Measurements from ENCODE around the gene NRXN3.

GRCh38 chr14:78838959-78839358 is 668.8 kb downstream of the NRXN3 start:
- TF ChIP-seq EZH2phosphoT487 (conservative IDR thresholded peaks at IDR 0.05; ENCODE audit: low read length) (no peak), CTCF (IDR thresholded peaks at IDR 0.05; ENCODE audit: insufficient read depth, low read length, poor library complexity, severe bottlenecking) (no peak)
